Lower leg skin (tissue), 4 donors: ENCODE data around the gene AFG3L2. TPM values are rescaled to one million over a fixed set of nuclear protein-coding genes. Genes with fewer than 3 reads are reported as not detected.

Experiments
- DNase-seq, 2 donors: peaks; one replicate each; pipeline ENCODE4 v3.0.0-alpha.2; 2019; ENCODE audit warnings: low spot score in 2 of 2
- H3K4me3 ChIP-seq: fragments of 200-600 bp; sonication (generic); 2 replicates; pipeline ENCODE4 v1.5.1; 2017; ENCODE audit warnings: mild to moderate bottlenecking, low read depth; ENCODE audit not compliant: poor library complexity, severe bottlenecking
- POLR2A ChIP-seq, 2 donors: fragments of 450-650 bp; IDR thresholded peaks; one replicate each; pipeline ENCODE4 v1.6.1; 2016 to 2017; ENCODE audit warnings: antibody characterized with exemption in 2 of 2, mild to moderate bottlenecking in 1 of 2, moderate library complexity in 1 of 2
- WGBS, 2 donors: methylation state at CpG; one replicate each; pipeline ENCODE4 v1.1.5; 2018; 5-methylcytosine and 5-hydroxymethylcytosine counted together
- intact Hi-C: fragments of 100-400 bp; cut with DNase I; formaldehyde crosslinking; loops from one replicate; pipeline ENCODE4 v1.15.0; 2023; ENCODE audit warnings: low total_unique reads
- total RNA-seq, 4 donors: library from RNA; depleted of rRNA; stranded (reverse); fragments of >200 nt; gene quantifications; one replicate each; pipeline ENCODE4 v1.1.0, GENCODE V29; 2016
- TF ChIP-seq, protein P1 (sequence below), 3 donors: fragments of 450-650 bp; IDR thresholded peaks; one replicate each; pipeline ENCODE4 v1.5.1; 2016; ENCODE audit warnings: antibody characterized with exemption in 3 of 3, mild to moderate bottlenecking in 3 of 3, moderate library complexity in 2 of 3

The AFG3L2 gene
- total RNA-seq, 4 donors from 2014 or later, result 57.5 to 67.9 (median 60.1) TPM

DNA sequence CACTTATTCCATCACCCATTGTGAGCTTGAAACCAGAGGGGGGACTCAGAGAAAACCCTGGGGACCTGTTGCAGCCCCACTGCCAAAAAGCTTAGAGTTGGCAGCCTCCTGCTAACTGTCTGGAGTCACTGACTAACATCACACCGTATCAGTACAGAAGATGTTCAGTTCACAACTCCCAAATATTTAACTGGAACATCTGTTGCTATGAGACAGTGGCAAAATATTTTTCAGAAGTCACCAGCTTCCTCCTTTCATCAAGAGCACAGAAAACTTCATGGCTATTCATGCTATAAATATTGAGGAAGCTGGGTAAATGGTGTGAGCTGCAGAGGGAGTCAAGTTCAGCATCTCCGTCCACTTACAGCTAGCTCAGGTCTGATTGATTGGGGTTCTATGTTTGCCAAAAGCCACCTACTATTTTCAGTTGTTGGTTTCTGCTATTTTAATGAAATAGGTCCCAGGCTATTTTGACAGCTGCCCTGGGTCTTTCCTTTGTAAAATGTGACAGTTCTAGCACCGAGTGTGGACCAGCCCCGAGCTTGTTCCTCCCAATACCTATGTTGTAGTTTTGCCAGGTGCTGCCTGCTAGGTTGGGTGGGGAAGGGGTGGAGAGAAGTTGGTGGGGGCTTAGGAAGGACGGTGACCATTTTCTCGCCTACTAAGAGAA lies 59.2 kb downstream of the AFG3L2 start:
- intact Hi-C loops, result no loop called here
- peak in 1 of 2 donors; percentile 78 for DNase-seq
- TF ChIP-seq, protein P1, sequence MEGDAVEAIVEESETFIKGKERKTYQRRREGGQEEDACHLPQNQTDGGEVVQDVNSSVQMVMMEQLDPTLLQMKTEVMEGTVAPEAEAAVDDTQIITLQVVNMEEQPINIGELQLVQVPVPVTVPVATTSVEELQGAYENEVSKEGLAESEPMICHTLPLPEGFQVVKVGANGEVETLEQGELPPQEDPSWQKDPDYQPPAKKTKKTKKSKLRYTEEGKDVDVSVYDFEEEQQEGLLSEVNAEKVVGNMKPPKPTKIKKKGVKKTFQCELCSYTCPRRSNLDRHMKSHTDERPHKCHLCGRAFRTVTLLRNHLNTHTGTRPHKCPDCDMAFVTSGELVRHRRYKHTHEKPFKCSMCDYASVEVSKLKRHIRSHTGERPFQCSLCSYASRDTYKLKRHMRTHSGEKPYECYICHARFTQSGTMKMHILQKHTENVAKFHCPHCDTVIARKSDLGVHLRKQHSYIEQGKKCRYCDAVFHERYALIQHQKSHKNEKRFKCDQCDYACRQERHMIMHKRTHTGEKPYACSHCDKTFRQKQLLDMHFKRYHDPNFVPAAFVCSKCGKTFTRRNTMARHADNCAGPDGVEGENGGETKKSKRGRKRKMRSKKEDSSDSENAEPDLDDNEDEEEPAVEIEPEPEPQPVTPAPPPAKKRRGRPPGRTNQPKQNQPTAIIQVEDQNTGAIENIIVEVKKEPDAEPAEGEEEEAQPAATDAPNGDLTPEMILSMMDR (IDR thresholded peaks at IDR 0.05), result no peak
- no peak for TF ChIP-seq POLR2A (IDR thresholded peaks at IDR 0.05)
- WGBS, 2 donors, result 47 to 52% methylated on average over 6 of the region's 6 CpGs
- no peak overlapping the region for H3K4me3 ChIP-seq

DNA sequence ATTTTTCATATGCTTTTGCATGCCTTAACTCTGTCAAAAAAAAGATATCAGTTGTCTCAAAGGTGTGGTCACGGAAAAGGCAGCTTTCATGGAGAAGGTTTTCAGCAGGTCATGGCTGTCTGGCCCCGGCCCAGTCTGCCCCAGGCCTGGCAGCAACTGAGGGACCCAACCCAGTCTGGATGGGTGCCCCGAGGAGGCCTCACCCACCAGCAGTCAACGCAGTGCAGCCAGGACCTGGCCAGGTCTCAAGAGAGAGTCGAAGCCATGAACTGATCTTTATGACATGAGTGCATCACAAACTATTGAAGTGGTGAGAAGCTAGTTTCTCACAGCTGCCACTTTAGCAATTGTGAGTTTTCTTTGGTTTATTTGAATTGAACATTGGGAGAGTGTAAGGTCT lies 61.1 kb downstream of the AFG3L2 start:
- H3K4me3 ChIP-seq, result no peak overlapping the region
- DNase-seq, result peak in 1 of 2 donors; percentile 87
- WGBS, 2 donors, result 12 to 39% methylated on average over 5 of the region's 5 CpGs
- TF ChIP-seq, protein P1 (IDR thresholded peaks at IDR 0.05), result no peak
- no peak for TF ChIP-seq POLR2A (IDR thresholded peaks at IDR 0.05)
- intact Hi-C loops, result no loop called here

DNA sequence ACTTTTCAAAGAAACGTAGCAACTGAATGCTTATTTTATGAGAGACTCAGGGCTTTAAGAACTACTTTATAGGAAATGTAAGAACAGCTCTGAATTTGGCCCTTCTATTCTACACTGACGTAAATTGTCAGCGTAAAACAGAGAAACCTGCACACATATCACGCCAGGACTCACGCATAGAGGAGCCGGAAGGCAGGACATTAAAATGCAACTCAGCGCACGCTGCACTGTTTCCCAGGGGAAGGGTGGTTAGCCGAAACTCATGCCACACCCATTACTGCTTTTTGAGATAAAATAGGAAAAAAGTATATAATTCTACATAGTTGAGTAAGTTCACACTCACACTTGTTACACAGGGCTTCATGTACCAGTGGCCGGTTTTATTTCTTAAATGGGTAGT lies 61.5 kb downstream of the AFG3L2 start:
- 23 to 25% methylated on average over 10 of the region's 10 CpGs for WGBS, 2 donors
- intact Hi-C loops, result no loop called here
- H3K4me3 ChIP-seq, result no peak overlapping the region
- DNase-seq, result peak in 1 of 2 donors; percentile 39
- TF ChIP-seq, protein P1 (IDR thresholded peaks at IDR 0.05), result no peak
- no peak for TF ChIP-seq POLR2A (IDR thresholded peaks at IDR 0.05)

DNA sequence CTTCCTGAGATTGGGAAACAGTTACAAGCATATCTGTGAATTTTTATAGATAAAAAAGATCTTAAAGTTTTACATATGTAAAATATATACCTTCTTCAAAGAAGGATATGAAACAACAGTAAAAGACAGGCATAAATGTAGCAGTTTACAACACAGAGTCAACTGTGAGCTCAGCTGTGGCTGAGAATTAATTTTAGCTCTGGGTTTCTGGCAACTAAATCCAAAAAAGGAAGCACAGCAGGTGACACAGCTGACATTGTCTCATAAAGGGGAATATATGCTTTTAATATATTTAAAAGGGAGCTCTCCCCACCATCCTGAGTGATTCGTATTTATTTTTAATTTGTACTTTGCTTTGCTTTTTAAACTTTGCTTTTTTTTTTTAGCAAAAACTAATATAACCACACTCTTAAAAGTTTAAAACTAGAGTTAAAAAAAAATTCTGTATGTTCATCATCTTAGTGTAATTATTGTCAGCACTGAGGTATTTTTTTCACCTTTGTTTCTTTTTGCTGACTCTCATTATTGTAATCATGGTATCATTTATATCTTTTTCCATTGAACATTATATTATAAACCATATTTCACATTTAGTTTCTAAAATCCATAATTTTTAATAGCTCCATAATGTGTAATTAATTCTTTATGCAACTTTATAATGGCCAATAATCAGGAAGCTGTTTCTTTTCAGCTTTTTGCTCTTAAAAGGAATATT lies 62.3 kb downstream of the AFG3L2 start:
- TF ChIP-seq, protein P1 (IDR thresholded peaks at IDR 0.05), result no peak
- no peak for TF ChIP-seq POLR2A (IDR thresholded peaks at IDR 0.05)
- intact Hi-C loops, result no loop called here
- no peak overlapping the region for H3K4me3 ChIP-seq
- 70 to 74% methylated on average over 1 of the region's 1 CpG for WGBS, 2 donors
- DNase-seq, result no peak

DNA sequence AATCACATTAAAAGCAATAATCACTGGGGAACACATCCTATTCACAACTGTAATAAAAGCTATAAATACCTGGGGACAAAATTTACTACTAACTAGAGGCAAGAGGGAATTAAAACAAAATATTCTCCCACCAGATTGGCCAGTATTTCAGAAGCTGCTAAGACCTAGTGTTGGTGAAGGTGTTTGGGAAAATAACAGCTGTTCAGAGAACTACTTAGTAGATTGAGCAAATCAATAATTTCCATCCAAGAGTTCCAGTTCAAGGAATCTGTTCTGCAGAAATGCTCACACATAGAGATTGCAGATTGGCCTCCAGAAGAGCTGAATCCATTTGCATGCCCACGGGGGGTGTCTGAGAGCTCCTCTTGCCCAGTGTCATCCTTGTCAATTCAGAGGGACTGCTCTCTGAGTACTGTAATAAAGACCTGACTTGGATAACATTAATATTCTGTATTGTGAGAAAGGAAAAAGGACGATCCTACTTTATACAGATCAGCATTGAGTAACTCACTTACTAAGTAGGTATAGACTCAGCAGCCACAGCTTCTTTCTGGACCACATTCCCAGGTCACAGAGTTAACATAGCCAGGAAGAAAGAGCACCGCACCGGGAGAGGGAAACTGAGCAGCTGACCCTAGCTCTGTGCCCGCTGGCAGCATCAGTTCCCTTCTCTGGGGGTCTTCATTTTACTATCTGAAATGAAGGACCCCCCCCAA lies 63.3 kb downstream of the AFG3L2 start:
- 76 to 85% methylated on average over 5 of the region's 5 CpGs for WGBS, 2 donors
- no peak overlapping the region for H3K4me3 ChIP-seq
- no peak for TF ChIP-seq POLR2A (IDR thresholded peaks at IDR 0.05)
- TF ChIP-seq, protein P1 (IDR thresholded peaks at IDR 0.05), result no peak
- intact Hi-C loops, result no loop called here
- peak in 1 of 2 donors; percentile 50 for DNase-seq
